Activated naive CD8-positive, alpha-beta T cell treated with anti-CD3 and anti-CD28 coated beads, Interleukin-2, amount 10 ng/mL, durations not matched to agents 7 days and 5 days (primary cell): ENCODE data around the gene JMJD8. TPM values are rescaled to one million over a fixed set of nuclear protein-coding genes. Genes with fewer than 3 reads are reported as not detected.

Experiments used
- ATAC-seq: fragments of 150-1000 bp; cut with Tn5 transposase; one replicate; pipeline ENCODE4 v1.10.0; 2021; ENCODE audit warnings: low read depth, moderate library complexity
- POLR2A ChIA-PET: fragments of 350-600 bp; sonication (Branson Sonifier 250); formaldehyde crosslinking; loops from one replicate; lab custom pipeline; 2021; ENCODE audit warnings: antibody characterized with exemption; lab: Charles Lee
- DNase-seq: peaks from one replicate; pipeline ENCODE4 v3.0.0; 2021
- H3K27ac Mint-ChIP-seq: one replicate; pipeline ENCODE4 v1.8.0; 2022; ENCODE audit warnings: mild to moderate bottlenecking, mixed read lengths
- H3K27me3 Mint-ChIP-seq: one replicate; pipeline ENCODE4 v1.8.0; 2022; ENCODE audit warnings: mild to moderate bottlenecking, moderate library complexity, mixed read lengths
- H3K36me3 Mint-ChIP-seq: one replicate; pipeline ENCODE4 v1.8.0; 2021; ENCODE audit warnings: mild to moderate bottlenecking, mixed read lengths
- H3K4me1 Mint-ChIP-seq: one replicate; pipeline ENCODE4 v1.8.0; 2021; ENCODE audit warnings: mixed read lengths
- H3K4me3 Mint-ChIP-seq: one replicate; pipeline ENCODE4 v1.8.0; 2022; ENCODE audit warnings: mild to moderate bottlenecking, moderate library complexity, mixed read lengths
- H3K9me3 Mint-ChIP-seq: one replicate; pipeline ENCODE4 v1.8.0; 2021; ENCODE audit warnings: mixed read lengths
- total RNA-seq, 2 experiments: library from RNA; stranded (reverse); gene quantifications; one replicate each; pipeline ENCODE4 v1.2.3, GENCODE V29; 2021

Gene JMJD8
- total RNA-seq, 2 experiments from 2014 or later: 34.0 to 38.3 TPM

GRCh38 chr16:726438-727290 lies 42.5 kb upstream of the JMJD8 start, which contains the start of the genes CCDC78 and HAGHL:
CCDC78 (minus strand) TSS chr16:726443; CDS start chr16:726367, 76 bp downstream.
HAGHL (plus strand) TSS chr16:727106; CDS start chr16:727510, 404 bp downstream.
- Mint-ChIP-seq H3K36me3 (no peaks in the 10 kb centered on the region), H3K27ac (no peak within 1 kb of the TSS)

GRCh38 chr16:726188-726437 lies 42.0 kb upstream of the JMJD8 start:
- Mint-ChIP-seq H3K9me3 (no peaks in the 10 kb centered on the region), H3K27ac (no peak overlapping the region), H3K4me1 (no peaks in the 10 kb centered on the region), H3K36me3 (no peaks in the 10 kb centered on the region), H3K4me3 (no peak overlapping the region), H3K27me3 (no peaks in the 10 kb centered on the region)
- POLR2A ChIA-PET: interaction anchor here (1.2 kb wide), 1 partner anchor 31 kb away, joined by 4 read pairs; no protein-coding TSS in a partner anchor
- ATAC-seq (no peak), DNase-seq (no peak)

More at GRCh38 chr16:726438-727290, 42.5 kb upstream of the JMJD8 start, which contains the start of the genes CCDC78 and HAGHL:
- ATAC-seq: peak; percentile 38
- no peaks in the 10 kb centered on the region for H3K9me3 Mint-ChIP-seq
- H3K4me1 Mint-ChIP-seq: no peaks in the 10 kb centered on the region
- peak; percentile 78 for DNase-seq
- no peaks in the 10 kb centered on the region for H3K27me3 Mint-ChIP-seq
- H3K4me3 Mint-ChIP-seq: peak within 1 kb of the TSS; percentile 65
- POLR2A ChIA-PET: interaction anchor here (1.2 to 2.3 kb wide), 2 partner anchors 13 to 31 kb away, joined by 4 to 13 read pairs; partner anchors contain the start of gene CIAO3

GRCh38 chr16:725463-726187 lies 41.5 kb upstream of the JMJD8 start:
- no peak for ATAC-seq
- DNase-seq: no peak
- POLR2A ChIA-PET: interaction anchor here (1.1 to 1.2 kb wide), 2 partner anchors 10 to 30 kb away, joined by 4 read pairs; no protein-coding TSS in a partner anchor
- Mint-ChIP-seq H3K4me1 (no peaks in the 10 kb centered on the region), H3K27me3 (no peaks in the 10 kb centered on the region), H3K27ac (no peak overlapping the region), H3K36me3 (no peaks in the 10 kb centered on the region), H3K9me3 (no peaks in the 10 kb centered on the region), H3K4me3 (no peak overlapping the region)

- no peak overlapping the region for H3K27ac Mint-ChIP-seq
These were observed 40.9 kb upstream of the JMJD8 start for GRCh38 chr16:725041-725376.

GRCh38 chr16:724188-725040 lies 40.3 kb upstream of the JMJD8 start:
- no peak for DNase-seq
- H3K27ac Mint-ChIP-seq: no peak overlapping the region
- H3K4me3 Mint-ChIP-seq: no peak overlapping the region
- H3K4me1 Mint-ChIP-seq: peaks cover 3% of the 10 kb centered on the region
- no peak for ATAC-seq
- H3K9me3 Mint-ChIP-seq: no peaks in the 10 kb centered on the region
- POLR2A ChIA-PET: interaction anchor here (1.1 to 2.5 kb wide), 2 partner anchors 9 to 16 kb away, joined by 4 to 6 read pairs; partner anchors contain the start of gene CIAO3
- no peaks in the 10 kb centered on the region for H3K27me3 Mint-ChIP-seq
- no peaks in the 10 kb centered on the region for H3K36me3 Mint-ChIP-seq

More at GRCh38 chr16:725041-725376, 40.9 kb upstream of the JMJD8 start:
- POLR2A ChIA-PET: interaction anchor here (1.1 to 2.5 kb wide), 2 partner anchors 9 to 15 kb away, joined by 4 to 6 read pairs; partner anchors contain the start of gene CIAO3
- no peak for ATAC-seq
- Mint-ChIP-seq H3K36me3 (no peaks in the 10 kb centered on the region), H3K4me1 (peaks cover 3% of the 10 kb centered on the region), H3K9me3 (no peaks in the 10 kb centered on the region), H3K27me3 (no peaks in the 10 kb centered on the region), H3K4me3 (no peak overlapping the region)
- no peak for DNase-seq

GRCh38 chr16:723695-724094 lies 39.6 kb upstream of the JMJD8 start:
- Mint-ChIP-seq H3K4me1 (peaks cover 3% of the 10 kb centered on the region), H3K27ac (no peak overlapping the region), H3K27me3 (no peaks in the 10 kb centered on the region), H3K4me3 (no peak overlapping the region), H3K36me3 (no peaks in the 10 kb centered on the region), H3K9me3 (no peaks in the 10 kb centered on the region)
- POLR2A ChIA-PET: interaction anchor here (0.9 to 4.2 kb wide), 3 partner anchors 12 to 28 kb away, joined by 4 to 11 read pairs (median 6); partner anchors contain the start of gene CIAO3
- no peak for ATAC-seq
- DNase-seq: no peak

- DNase-seq: no peak
- no peaks in the 10 kb centered on the region for H3K36me3 Mint-ChIP-seq
- no peak for ATAC-seq
- H3K4me3 Mint-ChIP-seq: no peak overlapping the region
- H3K4me1 Mint-ChIP-seq: peaks cover 3% of the 10 kb centered on the region
- POLR2A ChIA-PET: interaction anchor here (0.9 to 4.2 kb wide), 3 partner anchors 13 to 28 kb away, joined by 4 to 11 read pairs (median 6); partner anchors contain the start of gene CIAO3
- H3K27ac Mint-ChIP-seq: no peak overlapping the region
- no peaks in the 10 kb centered on the region for H3K9me3 Mint-ChIP-seq
- H3K27me3 Mint-ChIP-seq: no peaks in the 10 kb centered on the region
These were observed 38.9 kb upstream of the JMJD8 start for GRCh38 chr16:722835-723633.

GRCh38 chr16:721765-722540 lies 37.8 kb upstream of the JMJD8 start:
- Mint-ChIP-seq H3K4me1 (peaks cover 3% of the 10 kb centered on the region), H3K36me3 (no peaks in the 10 kb centered on the region), H3K27ac (no peak overlapping the region), H3K4me3 (peak overlapping the region; percentile 13), H3K27me3 (no peaks in the 10 kb centered on the region), H3K9me3 (no peaks in the 10 kb centered on the region)
- POLR2A ChIA-PET: interaction anchor here (1.0 to 4.2 kb wide), 6 partner anchors 8 to 41 kb away, joined by 4 to 11 read pairs (median 5); partner anchors contain the start of genes CIAO3, STUB1 and WDR24
- DNase-seq (no peak), ATAC-seq (no peak)

- Mint-ChIP-seq H3K27me3 (peaks cover 3% of the 10 kb centered on the region), H3K9me3 (no peaks in the 10 kb centered on the region), H3K36me3 (no peaks in the 10 kb centered on the region), H3K4me1 (peaks cover 5% of the 10 kb centered on the region), H3K27ac (peak within 1 kb of the TSS; percentile 56), H3K4me3 (peak within 1 kb of the TSS; percentile 78)
- DNase-seq: peak; percentile 86
- ATAC-seq: peak; percentile 68
- POLR2A ChIA-PET: interaction anchor here (0.6 to 4.2 kb wide), 8 partner anchors 9 to 53 kb away, joined by 3 to 11 read pairs (median 5); partner anchors contain the start of genes CIAO3, RHOT2, STUB1 and WDR24
These were observed 37.0 kb upstream of the JMJD8 start, which contains the start of gene ANTKMT for GRCh38 chr16:720990-721764. ANTKMT (plus strand) TSS chr16:721146; CDS start chr16:721275, 129 bp downstream.

GRCh38 chr16:720447-720989 lies 36.4 kb upstream of the JMJD8 start:
- DNase-seq: no peak
- POLR2A ChIA-PET: interaction anchor here (0.6 to 4.2 kb wide), 10 partner anchors 8 to 52 kb away, joined by 3 to 11 read pairs (median 4); partner anchors contain the start of genes CIAO3, RHOT2, STUB1 and WDR24
- peak overlapping the region; percentile 78 for H3K4me3 Mint-ChIP-seq
- peak; percentile 13 for ATAC-seq
- H3K9me3 Mint-ChIP-seq: no peaks in the 10 kb centered on the region
- peak overlapping the region; percentile 56 for H3K27ac Mint-ChIP-seq
- H3K27me3 Mint-ChIP-seq: peaks cover 7% of the 10 kb centered on the region
- no peaks in the 10 kb centered on the region for H3K36me3 Mint-ChIP-seq
- H3K4me1 Mint-ChIP-seq: peaks cover 5% of the 10 kb centered on the region
